ENCODE data around the gene SSBP3.

DNA sequence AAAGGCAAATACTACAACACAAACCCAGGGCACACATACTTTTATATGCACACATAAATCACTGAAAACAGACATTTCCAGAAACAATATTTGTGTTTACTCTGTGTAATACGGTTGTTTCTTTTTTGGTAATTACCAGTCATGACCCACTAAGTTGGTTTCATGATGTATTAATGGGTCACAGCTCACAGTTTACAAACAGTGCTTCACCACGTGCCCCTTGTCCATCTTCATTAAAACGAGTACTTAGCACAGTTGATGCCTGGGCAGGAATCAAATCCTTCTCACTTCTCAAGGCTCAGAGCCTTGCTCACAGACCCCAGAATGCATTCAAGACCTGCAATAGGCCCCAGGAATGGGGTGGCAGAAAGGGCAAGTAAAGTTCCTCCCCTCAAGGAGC lies 13.8 kb downstream of the SSBP3 start:
- TF ChIP-seq, protein P1, sequence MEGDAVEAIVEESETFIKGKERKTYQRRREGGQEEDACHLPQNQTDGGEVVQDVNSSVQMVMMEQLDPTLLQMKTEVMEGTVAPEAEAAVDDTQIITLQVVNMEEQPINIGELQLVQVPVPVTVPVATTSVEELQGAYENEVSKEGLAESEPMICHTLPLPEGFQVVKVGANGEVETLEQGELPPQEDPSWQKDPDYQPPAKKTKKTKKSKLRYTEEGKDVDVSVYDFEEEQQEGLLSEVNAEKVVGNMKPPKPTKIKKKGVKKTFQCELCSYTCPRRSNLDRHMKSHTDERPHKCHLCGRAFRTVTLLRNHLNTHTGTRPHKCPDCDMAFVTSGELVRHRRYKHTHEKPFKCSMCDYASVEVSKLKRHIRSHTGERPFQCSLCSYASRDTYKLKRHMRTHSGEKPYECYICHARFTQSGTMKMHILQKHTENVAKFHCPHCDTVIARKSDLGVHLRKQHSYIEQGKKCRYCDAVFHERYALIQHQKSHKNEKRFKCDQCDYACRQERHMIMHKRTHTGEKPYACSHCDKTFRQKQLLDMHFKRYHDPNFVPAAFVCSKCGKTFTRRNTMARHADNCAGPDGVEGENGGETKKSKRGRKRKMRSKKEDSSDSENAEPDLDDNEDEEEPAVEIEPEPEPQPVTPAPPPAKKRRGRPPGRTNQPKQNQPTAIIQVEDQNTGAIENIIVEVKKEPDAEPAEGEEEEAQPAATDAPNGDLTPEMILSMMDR (IDR thresholded peaks at IDR 0.05) = no peak
- TF ChIP-seq POLR2AphosphoS5 (IDR thresholded peaks at IDR 0.05; ENCODE audit: insufficient read depth in 1 of 2, low read depth in 1 of 2) = no peak
- no peak for TF ChIP-seq POLR2A (IDR thresholded peaks at IDR 0.05)
